Tibial artery (tissue), 4 donors: ENCODE results near the gene ADGRD2.

Experiments used
- DNase-seq, 2 donors: peaks; one replicate each; pipeline ENCODE4 v3.0.0-alpha.2; 2019
- H3K27ac ChIP-seq, 2 donors: fragments of 200-600 bp; sonication (generic) in 1 of 2; 1 replicate in 1 of 2; 2 replicates in 1 of 2; pipeline ENCODE4 v1.5.1; 2018 to 2019; ENCODE audit warnings: mild to moderate bottlenecking in 1 of 2
- H3K27me3 ChIP-seq, 2 donors: fragments of 200-600 bp; sonication (generic) in 1 of 2; one replicate each; pipeline versions ENCODE4 v1.5.1 to v1.6.0; 2016 to 2019
- H3K36me3 ChIP-seq, 3 donors: fragments of 200-600 bp; sonication (generic) in 2 of 3; one replicate each; pipeline ENCODE4 v1.5.1; 2016 to 2019; ENCODE audit warnings: mild to moderate bottlenecking in 2 of 3
- H3K4me1 ChIP-seq, 4 donors: fragments of 200-600 bp; sonication (generic) in 2 of 4; 1 replicate in 3 of 4; 2 replicates in 1 of 4; pipeline ENCODE4 v1.5.1; 2016 to 2019
- H3K4me3 ChIP-seq, 2 donors: fragments of 200-600 bp; sonication (generic) in 1 of 2; 1 replicate in 1 of 2; 2 replicates in 1 of 2; pipeline ENCODE4 v1.5.1; 2018 to 2019; ENCODE audit warnings: mild to moderate bottlenecking in 2 of 2
- H3K9me3 ChIP-seq, 3 donors: fragments of 200-600 bp; sonication (generic) in 1 of 3; one replicate each; pipeline ENCODE4 v1.5.1; 2016 to 2019
- CTCF ChIP-seq, 2 experiments: fragments of 200-600 bp in 1 of 2; fragments of 450-650 bp in 1 of 2; IDR thresholded peaks; one replicate each; pipeline ENCODE4 v1.5.1; 2017 to 2019; ENCODE audit warnings: antibody characterized with exemption in 2 of 2, mild to moderate bottlenecking in 1 of 2, moderate library complexity in 1 of 2
- intact Hi-C: fragments of 100-400 bp; cut with DNase I; formaldehyde crosslinking; loops from one replicate; pipeline ENCODE4 v1.15.0; 2023; ENCODE audit warnings: low total_unique reads

ADGRD2 gene

DNA sequence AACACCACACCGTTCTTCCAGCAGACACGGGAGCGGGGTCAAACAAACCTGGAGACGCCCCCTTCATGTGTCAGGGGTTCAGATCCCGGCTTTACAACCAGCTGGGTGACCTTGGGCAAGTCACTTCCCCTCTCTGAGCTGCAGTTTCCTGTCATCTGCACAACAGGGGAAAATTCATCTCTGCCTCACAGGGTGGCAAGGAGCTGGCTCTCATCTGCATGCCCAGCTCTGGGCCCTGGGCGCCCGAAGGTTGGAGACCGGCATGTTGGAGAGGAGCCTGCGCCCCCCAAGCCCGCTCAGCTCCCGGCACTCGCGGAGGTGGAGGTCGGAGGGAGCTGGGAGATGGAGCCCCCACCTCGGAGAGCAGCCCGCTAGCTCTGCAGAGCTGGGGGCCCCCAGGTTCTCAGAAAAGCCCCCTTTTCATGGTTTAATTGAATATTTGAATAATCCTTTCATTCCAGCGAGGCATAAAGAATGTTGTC lies 36.6 kb downstream of the ADGRD2 start:
- intact Hi-C loops: no loop called here
- Histone ChIP-seq H3K36me3 (no peaks in the 10 kb centered on the region), H3K4me1 (no peaks in the 10 kb centered on the region), H3K27ac (no peak overlapping the region), H3K4me3 (no peak overlapping the region), H3K9me3 (no peaks in the 10 kb centered on the region), H3K27me3 (peaks cover 0 to 85% of the 10 kb centered on the region in 2 donors)
- DNase-seq: no peak
- no peak for TF ChIP-seq CTCF (IDR thresholded peaks at IDR 0.05)

DNA sequence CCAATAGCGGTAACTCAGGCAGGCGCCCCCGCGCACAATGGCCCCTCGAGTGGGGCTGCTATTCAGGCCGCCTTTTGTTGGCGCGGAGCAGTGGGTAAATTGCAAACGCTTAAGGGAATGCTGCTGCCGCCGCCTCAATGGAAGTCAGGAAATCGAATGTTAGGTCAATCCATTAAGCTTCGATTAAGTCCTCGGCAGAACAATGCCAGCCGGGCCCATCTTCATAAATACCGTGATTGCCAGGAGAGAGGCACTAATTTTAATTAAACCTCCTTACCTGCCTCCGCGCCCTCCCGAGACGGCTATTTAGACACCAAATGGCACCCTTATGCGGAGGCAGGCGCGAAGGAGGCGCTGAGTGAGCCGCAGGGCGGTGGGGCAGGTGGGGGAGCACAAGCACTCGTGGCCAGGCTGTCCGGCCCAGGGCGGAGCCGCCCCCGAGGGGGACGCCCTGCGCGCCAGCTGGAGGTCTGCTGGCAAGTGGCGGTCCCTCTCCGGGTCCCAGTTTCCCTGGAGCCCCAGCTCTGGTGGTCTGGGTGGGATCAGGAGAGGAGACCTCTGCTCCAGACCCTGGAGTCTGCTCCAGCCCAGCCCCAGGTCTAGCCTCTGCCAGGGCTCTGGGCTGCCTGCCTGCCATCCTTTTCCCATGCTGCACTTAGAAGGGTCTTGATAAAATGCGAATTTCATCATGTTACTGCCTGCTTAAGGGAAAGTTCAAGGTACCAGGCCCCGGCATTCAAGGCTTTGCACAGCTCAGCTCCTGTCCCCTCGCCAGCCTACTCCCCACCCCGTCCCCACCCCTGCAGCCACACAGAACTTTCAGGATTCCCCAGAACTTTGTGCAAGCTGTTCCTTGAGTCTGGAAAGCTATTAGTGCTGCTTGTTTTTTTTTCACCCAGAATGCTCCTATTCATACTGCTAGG lies 37.3 kb downstream of the ADGRD2 start:
- H3K4me1 ChIP-seq: no peaks in the 10 kb centered on the region
- H3K9me3 ChIP-seq: no peaks in the 10 kb centered on the region
- no peak for TF ChIP-seq CTCF (IDR thresholded peaks at IDR 0.05)
- peaks cover 0 to 84% of the 10 kb centered on the region in 2 donors for H3K27me3 ChIP-seq
- intact Hi-C loops: no loop called here
- no peaks in the 10 kb centered on the region for H3K36me3 ChIP-seq
- no peak for DNase-seq
- H3K27ac ChIP-seq: no peak overlapping the region
- no peak overlapping the region for H3K4me3 ChIP-seq

GRCh38 chr9:124488641-124489210 lies 38.5 kb downstream of the ADGRD2 start:
- no peak for TF ChIP-seq CTCF (IDR thresholded peaks at IDR 0.05)

DNA sequence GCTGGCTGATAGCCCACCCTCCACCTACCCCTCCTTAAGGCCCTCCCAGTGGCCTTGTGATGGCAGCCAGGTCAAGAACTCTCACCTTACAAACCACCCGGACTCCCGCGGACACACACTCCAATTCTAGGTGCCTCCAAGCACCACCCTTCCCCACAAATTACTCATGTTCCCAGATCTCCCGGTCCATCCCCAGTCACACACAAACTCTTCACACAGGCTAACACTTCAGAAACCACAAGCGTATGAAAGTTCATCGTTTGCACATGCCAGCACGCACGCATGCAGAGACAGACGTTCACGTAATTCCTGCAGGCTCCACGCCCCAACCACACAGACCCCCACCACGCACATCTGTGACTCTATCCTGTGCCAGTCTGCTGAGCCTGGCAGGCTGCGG lies 39.0 kb downstream of the ADGRD2 start:
- H3K4me1 ChIP-seq: no peaks in the 10 kb centered on the region
- no peak for DNase-seq
- H3K36me3 ChIP-seq: no peaks in the 10 kb centered on the region
- H3K9me3 ChIP-seq: no peaks in the 10 kb centered on the region
- H3K27ac ChIP-seq: no peak overlapping the region
- H3K4me3 ChIP-seq: no peak overlapping the region
- no peak for TF ChIP-seq CTCF (IDR thresholded peaks at IDR 0.05)
- intact Hi-C loops: no loop called here
- H3K27me3 ChIP-seq: peaks cover 0 to 78% of the 10 kb centered on the region in 2 donors

More at GRCh38 chr9:124488641-124489210, 38.5 kb downstream of the ADGRD2 start:
- peaks cover 0 to 83% of the 10 kb centered on the region in 2 donors for H3K27me3 ChIP-seq
- intact Hi-C loops: no loop called here
- H3K4me1 ChIP-seq: no peaks in the 10 kb centered on the region
- no peaks in the 10 kb centered on the region for H3K9me3 ChIP-seq
- no peaks in the 10 kb centered on the region for H3K36me3 ChIP-seq
- no peak for DNase-seq
- no peak overlapping the region for H3K27ac ChIP-seq
- H3K4me3 ChIP-seq: no peak overlapping the region

- no peak for DNase-seq
- H3K27ac ChIP-seq: no peak overlapping the region
- no peaks in the 10 kb centered on the region for H3K9me3 ChIP-seq
- no peaks in the 10 kb centered on the region for H3K4me1 ChIP-seq
- TF ChIP-seq CTCF (IDR thresholded peaks at IDR 0.05): no peak
- peaks cover 0 to 77% of the 10 kb centered on the region in 2 donors for H3K27me3 ChIP-seq
- H3K36me3 ChIP-seq: no peaks in the 10 kb centered on the region
- H3K4me3 ChIP-seq: no peak overlapping the region
- intact Hi-C loops: no loop called here
These were observed 39.8 kb downstream of the ADGRD2 start for GRCh38 chr9:124490004-124490403.
